Body of pancreas (tissue), 4 donors: ENCODE measurements around the gene SLF2. TPM values are rescaled to one million over a fixed set of nuclear protein-coding genes. Genes with fewer than 3 reads are reported as not detected.

Source experiments
- ATAC-seq: fragments of 150-250 bp; one replicate; pipeline ENCODE4 v1.9.1; 2016
- DNase-seq, 4 donors: peaks; one replicate each; pipeline ENCODE4 v3.0.0-alpha.2; 2019
- H3K27ac ChIP-seq, 4 donors: fragments of 200-600 bp; sonication (generic); 1 replicate in 3 of 4; 2 replicates in 1 of 4; pipeline versions ENCODE4 v1.5.1 to v1.6.1; 2016 to 2019; ENCODE audit warnings: mild to moderate bottlenecking in 1 of 4, mixed read lengths in 1 of 4, moderate library complexity in 1 of 4
- H3K27me3 ChIP-seq, 2 donors: fragments of 200-600 bp; sonication (generic); one replicate each; pipeline ENCODE4 v1.6.0; 2016; ENCODE audit warnings: mild to moderate bottlenecking in 1 of 2
- H3K36me3 ChIP-seq, 2 donors: fragments of 200-600 bp; sonication (generic); replicated peaks in 1 of 2; 2 replicates each; pipeline ENCODE4 v1.5.1; 2016; ENCODE audit warnings: low read depth in 2 of 2; ENCODE audit not compliant: insufficient read depth in 1 of 2
- H3K4me1 ChIP-seq: fragments of 200-600 bp; sonication (generic); one replicate; pipeline ENCODE4 v1.6.0; 2016
- H3K4me3 ChIP-seq, 2 donors: fragments of 200-600 bp; sonication (generic); 1 replicate in 1 of 2; 2 replicates in 1 of 2; pipeline ENCODE4 v1.5.1; 2016 to 2019
- H3K9me3 ChIP-seq, 3 donors: fragments of 200-600 bp; sonication (generic); 1 replicate in 2 of 3; 2 replicates in 1 of 3; pipeline ENCODE4 v1.5.1; 2016
- POLR2A ChIP-seq, 3 donors: fragments of 450-650 bp; IDR thresholded peaks; one replicate each; pipeline ENCODE4 v1.6.1; 2016; ENCODE audit warnings: antibody characterized with exemption in 3 of 3, mild to moderate bottlenecking in 2 of 3
- WGBS, 2 donors: methylation state at CpG; one replicate each; pipeline ENCODE4 v1.1.5; 2017; 5-methylcytosine and 5-hydroxymethylcytosine counted together
- intact Hi-C: fragments of 100-400 bp; cut with DNase I; formaldehyde crosslinking; loops from one replicate; pipeline ENCODE4 v1.15.1; 2023
- total RNA-seq, 2 donors: library from RNA; depleted of rRNA; stranded (reverse); fragments of >200 nt; gene quantifications; one replicate each; pipeline ENCODE4 v1.1.0, GENCODE V29; 2016
- TF ChIP-seq, protein P1 (sequence below), 7 experiments: fragments of 450-650 bp in 4 of 7; fragments of 200-600 bp in 3 of 7; sonication (generic) in 3 of 7; IDR thresholded peaks; one replicate each; pipeline ENCODE4 v1.5.1; 2016 to 2019; ENCODE audit warnings: antibody characterized with exemption in 7 of 7

SLF2 gene
- total RNA-seq, 2 donors from 2014 or later = 16.2 to 26.7 TPM

DNA sequence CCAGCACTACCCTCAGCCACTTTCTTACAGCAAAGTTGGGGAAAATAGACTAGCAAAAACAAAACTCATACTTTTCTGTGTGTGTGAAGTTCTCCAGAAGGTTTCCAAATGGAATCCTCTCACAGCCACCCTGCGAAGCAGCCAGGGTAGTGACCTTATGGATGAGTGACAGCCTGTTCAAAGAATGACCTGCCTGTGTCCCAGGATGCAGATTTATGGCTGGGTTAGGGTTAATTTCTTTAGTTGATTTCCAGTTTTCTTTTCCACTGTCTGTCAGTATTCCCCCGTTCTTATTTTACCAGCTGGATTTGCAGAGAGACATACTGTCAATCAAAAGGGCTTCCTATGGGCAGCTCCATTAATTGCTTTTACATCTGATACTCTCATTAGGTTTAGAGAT is 54.1 kb downstream of the SLF2 start:
- Histone ChIP-seq H3K4me1 (peaks cover 41% of the 10 kb centered on the region), H3K36me3 (no peaks in the 10 kb centered on the region), H3K9me3 (no peaks in the 10 kb centered on the region), H3K27ac (peak overlapping the region in 1 of 4 donors; percentile 34), H3K27me3 (no peaks in the 10 kb centered on the region), H3K4me3 (no peak overlapping the region)
- intact Hi-C loops = no loop called here
- 36 to 43% methylated on average over 2 of the region's 2 CpGs for WGBS, 2 donors
- no peak for TF ChIP-seq POLR2A (IDR thresholded peaks at IDR 0.05)
- no peak for DNase-seq
- ATAC-seq = no peak

DNA sequence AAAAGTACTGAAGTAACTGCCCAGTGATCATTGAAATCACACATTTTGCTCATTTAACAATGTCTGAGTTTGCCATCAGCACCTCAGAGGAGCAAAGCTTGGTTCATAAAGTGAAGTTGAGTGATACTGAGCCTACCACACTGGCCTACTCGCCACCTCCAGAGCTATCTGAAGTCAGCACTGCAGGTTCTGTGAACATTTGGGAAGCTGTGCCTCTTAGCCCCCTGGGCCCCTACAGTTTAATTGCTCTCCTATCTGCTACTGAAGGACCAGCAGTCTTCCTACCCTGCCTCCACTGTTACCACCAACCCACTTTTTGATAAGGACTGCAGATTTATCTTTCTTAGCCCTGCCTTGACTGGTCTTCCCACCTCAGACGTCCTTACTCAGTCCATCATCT is 54.6 kb downstream of the SLF2 start:
- H3K27ac ChIP-seq = no peak overlapping the region
- WGBS, 2 donors = 65 to 66% methylated on average over 2 of the region's 2 CpGs
- no peak for DNase-seq
- H3K36me3 ChIP-seq = no peaks in the 10 kb centered on the region
- TF ChIP-seq, protein P1, sequence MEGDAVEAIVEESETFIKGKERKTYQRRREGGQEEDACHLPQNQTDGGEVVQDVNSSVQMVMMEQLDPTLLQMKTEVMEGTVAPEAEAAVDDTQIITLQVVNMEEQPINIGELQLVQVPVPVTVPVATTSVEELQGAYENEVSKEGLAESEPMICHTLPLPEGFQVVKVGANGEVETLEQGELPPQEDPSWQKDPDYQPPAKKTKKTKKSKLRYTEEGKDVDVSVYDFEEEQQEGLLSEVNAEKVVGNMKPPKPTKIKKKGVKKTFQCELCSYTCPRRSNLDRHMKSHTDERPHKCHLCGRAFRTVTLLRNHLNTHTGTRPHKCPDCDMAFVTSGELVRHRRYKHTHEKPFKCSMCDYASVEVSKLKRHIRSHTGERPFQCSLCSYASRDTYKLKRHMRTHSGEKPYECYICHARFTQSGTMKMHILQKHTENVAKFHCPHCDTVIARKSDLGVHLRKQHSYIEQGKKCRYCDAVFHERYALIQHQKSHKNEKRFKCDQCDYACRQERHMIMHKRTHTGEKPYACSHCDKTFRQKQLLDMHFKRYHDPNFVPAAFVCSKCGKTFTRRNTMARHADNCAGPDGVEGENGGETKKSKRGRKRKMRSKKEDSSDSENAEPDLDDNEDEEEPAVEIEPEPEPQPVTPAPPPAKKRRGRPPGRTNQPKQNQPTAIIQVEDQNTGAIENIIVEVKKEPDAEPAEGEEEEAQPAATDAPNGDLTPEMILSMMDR (IDR thresholded peaks at IDR 0.05) = no peak
- TF ChIP-seq POLR2A (IDR thresholded peaks at IDR 0.05) = no peak
- peaks cover 46% of the 10 kb centered on the region for H3K4me1 ChIP-seq
- no peaks in the 10 kb centered on the region for H3K27me3 ChIP-seq
- no peak for ATAC-seq
- no peak overlapping the region for H3K4me3 ChIP-seq
- intact Hi-C loops = no loop called here
- no peaks in the 10 kb centered on the region for H3K9me3 ChIP-seq

DNA sequence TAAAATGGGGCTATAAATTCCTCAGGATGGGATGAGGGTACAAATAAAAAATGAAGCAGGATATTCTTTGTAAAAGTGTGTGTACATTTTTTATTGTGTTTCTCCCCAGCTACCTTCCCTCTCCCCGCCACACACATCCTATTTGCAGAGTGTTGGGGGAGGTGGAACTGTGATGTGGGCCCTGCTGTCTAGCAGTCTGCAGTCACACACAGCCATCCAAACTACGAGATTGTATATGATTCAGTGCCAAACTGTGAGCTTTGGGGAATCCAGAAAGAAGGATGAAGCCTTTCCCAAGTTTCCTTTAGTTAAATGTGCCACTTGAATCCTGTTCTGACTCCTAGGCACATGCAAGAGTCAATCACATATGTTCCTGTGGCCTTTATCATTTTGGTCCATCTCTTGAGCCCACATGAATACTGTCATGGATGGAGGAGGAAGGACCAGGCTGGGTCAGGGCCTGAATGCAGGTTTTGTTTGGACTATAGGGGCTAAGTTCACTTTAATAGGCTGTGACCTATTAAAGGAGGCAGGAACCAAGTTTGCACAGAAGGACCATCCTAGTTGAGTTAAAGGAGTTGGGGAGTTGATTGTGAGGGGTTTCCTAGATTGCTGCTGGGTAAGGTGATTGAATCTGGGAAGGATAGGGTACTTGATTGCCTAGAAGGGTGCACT is 55.4 kb downstream of the SLF2 start:
- intact Hi-C loops = no loop called here
- ATAC-seq = no peak
- WGBS, 2 donors = 64 to 75% methylated on average over 2 of the region's 2 CpGs
- DNase-seq = no peak
- H3K36me3 ChIP-seq = no peaks in the 10 kb centered on the region
- no peak overlapping the region for H3K4me3 ChIP-seq
- H3K27me3 ChIP-seq = no peaks in the 10 kb centered on the region
- peaks cover 54% of the 10 kb centered on the region for H3K4me1 ChIP-seq
- H3K27ac ChIP-seq = peak overlapping the region in 3 of 4 donors; percentile 50 to 72 (median 53)
- TF ChIP-seq, protein P1 (IDR thresholded peaks at IDR 0.05) = no peak
- no peak for TF ChIP-seq POLR2A (IDR thresholded peaks at IDR 0.05)
- H3K9me3 ChIP-seq = no peaks in the 10 kb centered on the region

DNA sequence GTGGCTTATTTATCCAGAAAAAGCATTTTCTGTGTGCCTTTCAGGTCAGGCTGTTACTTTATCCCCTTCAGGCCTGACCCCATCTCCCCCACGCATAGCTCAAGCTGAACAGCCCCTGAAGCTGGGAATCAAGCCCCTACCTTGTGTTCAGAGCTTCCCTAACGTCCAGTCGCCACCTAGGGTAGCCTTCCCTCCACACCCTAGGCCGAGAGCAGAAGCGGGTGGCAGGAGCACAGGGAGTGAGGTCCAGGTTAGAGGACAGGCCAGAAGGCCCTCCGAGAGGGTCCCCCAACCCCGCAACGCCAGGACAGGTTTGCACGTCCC is 56.1 kb downstream of the SLF2 start:
- peak; percentile 28 for ATAC-seq
- Histone ChIP-seq H3K36me3 (no peaks in the 10 kb centered on the region), H3K4me1 (peaks cover 55% of the 10 kb centered on the region), H3K9me3 (no peaks in the 10 kb centered on the region), H3K27ac (peak overlapping the region; percentile 50 to 87 (median 62)), H3K4me3 (peak overlapping the region; percentile 63), H3K27me3 (no peaks in the 10 kb centered on the region)
- no peak for TF ChIP-seq POLR2A (IDR thresholded peaks at IDR 0.05)
- WGBS, 2 donors = 0 to 6% methylated on average over 3 to 9 of the region's 9 CpGs
- DNase-seq = peak in 1 of 4 donors; percentile 30
- intact Hi-C loops = no loop called here

DNA sequence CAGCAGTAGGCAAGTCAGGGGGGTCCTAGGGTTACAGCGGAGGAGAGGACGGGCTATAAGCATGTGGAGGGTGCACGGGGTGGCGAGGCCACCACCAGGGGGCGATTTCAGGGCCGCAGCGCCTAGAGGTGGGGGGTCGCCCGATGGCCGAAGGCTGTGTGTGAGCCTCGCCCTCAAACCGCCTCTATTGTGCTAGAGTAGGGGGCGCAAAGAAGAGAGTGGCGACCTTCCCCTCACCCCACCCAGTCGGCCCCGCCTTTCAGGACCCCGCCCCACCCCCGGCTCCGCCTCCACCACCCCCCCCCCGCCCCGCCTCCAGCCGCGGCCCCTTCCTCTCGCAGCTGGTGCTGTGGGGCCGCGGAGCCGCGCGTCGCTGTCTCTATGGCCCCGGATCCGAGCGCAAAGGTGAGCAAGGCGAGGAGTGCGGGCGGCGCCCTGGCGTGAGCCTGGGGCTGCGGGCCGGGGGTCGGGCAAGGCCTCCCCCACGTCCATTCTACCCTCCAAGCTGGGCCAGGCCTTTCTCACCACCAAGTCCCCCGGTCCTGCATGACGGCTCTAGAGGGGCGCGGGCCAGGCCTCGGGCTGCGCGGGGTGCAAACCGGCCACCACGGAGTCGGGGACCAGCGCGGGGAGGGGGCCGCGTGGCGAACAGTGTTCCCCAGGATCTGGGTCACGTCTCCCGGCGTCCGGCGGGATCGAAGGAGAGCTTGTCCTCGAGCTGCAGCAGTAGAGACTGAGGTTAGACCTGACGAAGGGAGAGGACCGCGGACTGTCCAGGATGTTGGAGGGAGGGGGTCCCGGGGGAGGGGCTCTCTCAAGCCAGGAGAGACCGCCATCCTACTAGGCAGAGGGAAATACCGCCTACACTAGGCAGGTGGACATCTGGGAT is 56.7 kb downstream of the SLF2 start, which contains the start of gene SEMA4G:
Gene SEMA4G (plus strand): TSS at position 318 of the 889 bp plus-strand sequence. CDS start 3,409 bp downstream, outside the sequence.
- no peak for TF ChIP-seq POLR2A (IDR thresholded peaks at IDR 0.05)
- TF ChIP-seq, protein P1 (IDR thresholded peaks at IDR 0.05) = peak; percentile 57 to 85 (median 75)
- H3K27ac ChIP-seq = peak within 1 kb of the TSS; percentile 50 to 87 (median 74)
- no peaks in the 10 kb centered on the region for H3K9me3 ChIP-seq
- no peaks in the 10 kb centered on the region for H3K36me3 ChIP-seq
- intact Hi-C loops = no loop called here
- 0 to 1% methylated on average over 16 to 61 of the region's 70 CpGs for WGBS, 2 donors
- DNase-seq = peak; percentile 44 to 66 (median 61)
- H3K4me1 ChIP-seq = peaks cover 55% of the 10 kb centered on the region
- ATAC-seq = peak; percentile 67
- no peaks in the 10 kb centered on the region for H3K27me3 ChIP-seq
- H3K4me3 ChIP-seq = peak within 1 kb of the TSS; percentile 63
